Upper lobe of left lung (tissue), 4 donors: ENCODE measurements around the gene MAST3.
A peak's percentile ranks its signal among the peaks of the same experiment; 100 is the strongest.

Experiments
- EP300 ChIP-seq, 4 donors: sonication (generic); formaldehyde crosslinking; IDR thresholded peaks; one replicate each; pipeline ENCODE4 v1.5.1; 2017; ENCODE audit warnings: antibody characterized with exemption in 4 of 4, control low read depth in 2 of 4
- POLR2AphosphoS5 ChIP-seq, 2 donors: sonication (generic); formaldehyde crosslinking; IDR thresholded peaks; one replicate each; pipeline ENCODE4 v1.5.1; 2017; ENCODE audit warnings: antibody characterized with exemption in 2 of 2
- TF ChIP-seq, protein P1 (sequence below), 6 experiments: fragments of 450-650 bp in 4 of 6; fragments of 200-600 bp in 2 of 6; sonication (generic) in 2 of 6; IDR thresholded peaks; one replicate each; pipeline ENCODE4 v1.5.1; 2016 to 2019; ENCODE audit warnings: antibody characterized with exemption in 6 of 6

DNA sequence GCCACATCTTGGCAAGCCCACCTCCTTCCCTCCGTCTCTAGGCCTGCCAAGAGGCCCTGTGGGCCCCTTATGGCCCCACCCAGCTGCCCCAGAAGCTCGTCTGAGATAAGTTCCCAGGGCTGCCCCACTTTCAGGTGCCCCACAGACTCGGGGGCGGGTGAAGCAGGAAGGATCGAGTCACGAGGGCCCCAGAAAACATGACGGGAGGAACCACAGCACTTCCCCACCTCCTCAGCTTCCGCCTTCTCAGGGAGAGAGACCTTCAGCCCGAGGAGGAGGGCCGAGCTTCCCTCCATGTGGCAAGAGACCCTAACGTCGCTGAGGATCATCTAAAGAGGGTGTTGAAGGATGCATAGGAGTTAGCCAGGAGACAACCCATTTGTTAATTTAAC lies 6.4 kb upstream of the MAST3 start:
- TF ChIP-seq EP300 (IDR thresholded peaks at IDR 0.05) (peak in 1 of 4 donors; percentile 23), POLR2AphosphoS5 (IDR thresholded peaks at IDR 0.05) (peak; percentile 45 to 67)
- TF ChIP-seq, protein P1, sequence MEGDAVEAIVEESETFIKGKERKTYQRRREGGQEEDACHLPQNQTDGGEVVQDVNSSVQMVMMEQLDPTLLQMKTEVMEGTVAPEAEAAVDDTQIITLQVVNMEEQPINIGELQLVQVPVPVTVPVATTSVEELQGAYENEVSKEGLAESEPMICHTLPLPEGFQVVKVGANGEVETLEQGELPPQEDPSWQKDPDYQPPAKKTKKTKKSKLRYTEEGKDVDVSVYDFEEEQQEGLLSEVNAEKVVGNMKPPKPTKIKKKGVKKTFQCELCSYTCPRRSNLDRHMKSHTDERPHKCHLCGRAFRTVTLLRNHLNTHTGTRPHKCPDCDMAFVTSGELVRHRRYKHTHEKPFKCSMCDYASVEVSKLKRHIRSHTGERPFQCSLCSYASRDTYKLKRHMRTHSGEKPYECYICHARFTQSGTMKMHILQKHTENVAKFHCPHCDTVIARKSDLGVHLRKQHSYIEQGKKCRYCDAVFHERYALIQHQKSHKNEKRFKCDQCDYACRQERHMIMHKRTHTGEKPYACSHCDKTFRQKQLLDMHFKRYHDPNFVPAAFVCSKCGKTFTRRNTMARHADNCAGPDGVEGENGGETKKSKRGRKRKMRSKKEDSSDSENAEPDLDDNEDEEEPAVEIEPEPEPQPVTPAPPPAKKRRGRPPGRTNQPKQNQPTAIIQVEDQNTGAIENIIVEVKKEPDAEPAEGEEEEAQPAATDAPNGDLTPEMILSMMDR (IDR thresholded peaks at IDR 0.05): no peak
